Psoas muscle (tissue), 8 donors: ENCODE data around the gene CACNA2D4. TPM values are rescaled to one million over a fixed set of nuclear protein-coding genes. Genes with fewer than 3 reads are reported as not detected.

Experiments used
- ATAC-seq, 4 donors: fragments of 200-7000 bp; cut with Tn5 transposase; one replicate each; pipeline ENCODE4 v1.9.1; 2020; ENCODE audit warnings: moderate library complexity in 3 of 4, mild to moderate bottlenecking in 2 of 4
- DNase-seq, 2 donors: peaks; one replicate each; pipeline ENCODE4 v3.0.0-alpha.2; 2020
- H3K27ac ChIP-seq: fragments of 200-600 bp; one replicate; pipeline ENCODE4 v1.8.0; 2022
- H3K27me3 ChIP-seq, 3 donors: fragments of 200-600 bp in 1 of 3; one replicate each; pipeline versions ENCODE4 v1.6.1 to v1.8.0; 2013 to 2022; ENCODE audit warnings: low read length in 2 of 3, mild to moderate bottlenecking in 2 of 3, moderate library complexity in 1 of 3; ENCODE audit not compliant: insufficient read depth in 3 of 3
- H3K36me3 ChIP-seq, 2 donors: fragments of 200-600 bp in 1 of 2; one replicate each; pipeline versions ENCODE4 v1.6.1 to v1.8.0; 2013 to 2022; ENCODE audit warnings: low read depth in 1 of 2, mild to moderate bottlenecking in 1 of 2, moderate library complexity in 1 of 2; ENCODE audit not compliant: insufficient read depth in 1 of 2
- H3K4me1 ChIP-seq: fragments of 200-600 bp; one replicate; pipeline ENCODE4 v1.8.0; 2022
- H3K4me3 ChIP-seq: fragments of 200-600 bp; one replicate; pipeline ENCODE4 v1.8.0; 2022; ENCODE audit warnings: mild to moderate bottlenecking
- H3K9me3 ChIP-seq: fragments of 200-600 bp; one replicate; pipeline ENCODE4 v1.8.0; 2022
- CTCF ChIP-seq: fragments of 200-600 bp; IDR thresholded peaks from one replicate; pipeline ENCODE4 v1.8.0; 2022; ENCODE audit warnings: antibody characterized with exemption
- WGBS, 3 donors: extraction: QIAGEN DNeasy Blood & Tissue Kit; methylation state at CpG; one replicate each; pipeline versions ENCODE4 v1.1.6 to v1.1.7; 2013; 5-methylcytosine and 5-hydroxymethylcytosine counted together
- intact Hi-C, 2 donors: fragments of 100-400 bp; cut with DNase I; formaldehyde crosslinking; loops; one replicate each; pipeline versions ENCODE4 v1.11.0 to v1.14.2; 2022
- polyA plus RNA-seq, 3 donors: library from polyadenylated mRNA; stranded (reverse); fragments of 200-250 nt; gene quantifications; one replicate each; pipeline ENCODE4 v1.2.3, GENCODE V29; 2013
- total RNA-seq, 4 donors: library from RNA; stranded (reverse); fragmentation: NEBNext Ultra II Directional in 2 of 4; extraction: Animal tissue kit (Norgen Biotek cat#: 25700) in 2 of 4; gene quantifications; one replicate each; pipeline versions ENCODE4 v1.2.1 to v1.2.4, GENCODE V29; 2021 to 2023
- donor health status: healthy with polysubstance abuse.
- donor health status: DM: no; HTN: no; CAD: no; lungs with moderate emphysema.
- donor health status: Bipolar disorder and iron deficiency.
- donor health status: healthy.
- donor health status: DM: yes; HTN: yes; CAD: no.
- donor health status: DM: no; HTN: no; CAD: no.
- donor health status: DM: no; HTN: no; CAD: no.
- donor health status: DM: yes; HTN: yes; CAD: no.

Gene CACNA2D4
- total and polyA plus RNA-seq, 7 donors = 0.74 to 1.8 (median 0.93) TPM

GRCh38 chr12:1927051-1927680, 8.7 kb upstream of the CACNA2D4 start:
- Histone ChIP-seq H3K4me1 (peaks cover 33% of the 10 kb centered on the region), H3K27ac (no peak overlapping the region), H3K27me3 (no peaks in the 10 kb centered on the region), H3K4me3 (no peak overlapping the region), H3K36me3 (no peaks in the 10 kb centered on the region), H3K9me3 (no peaks in the 10 kb centered on the region)
- no peak for ATAC-seq
- peak in 1 of 2 donors; percentile 15 for DNase-seq
- WGBS, 3 donors = 88 to 89% (median 88%) methylated on average over 11 of the region's 11 CpGs
- intact Hi-C loops = no loop called here
- TF ChIP-seq CTCF = no peak

- Histone ChIP-seq H3K27ac (peak overlapping the region; percentile 57), H3K4me1 (peaks cover 32% of the 10 kb centered on the region), H3K4me3 (no peak overlapping the region), H3K9me3 (no peaks in the 10 kb centered on the region), H3K36me3 (no peaks in the 10 kb centered on the region), H3K27me3 (no peaks in the 10 kb centered on the region)
- TF ChIP-seq CTCF = no peak
- intact Hi-C loops = no loop called here
- peak in 1 of 2 donors; percentile 39 for DNase-seq
- WGBS, 3 donors = 30 to 52% (median 34%) methylated on average over 7 of the region's 7 CpGs
- ATAC-seq = peak; percentile 75 to 90 (median 84)
Measured at GRCh38 chr12:1926251-1926657, 7.8 kb upstream of the CACNA2D4 start.

- DNase-seq (peak in 1 of 2 donors; percentile 25), ATAC-seq (no peak)
- Histone ChIP-seq H3K27ac (peak overlapping the region; percentile 57), H3K27me3 (no peaks in the 10 kb centered on the region), H3K4me3 (no peak overlapping the region), H3K4me1 (peaks cover 32% of the 10 kb centered on the region), H3K9me3 (no peaks in the 10 kb centered on the region), H3K36me3 (no peaks in the 10 kb centered on the region)
- intact Hi-C loops = no loop called here
- WGBS, 3 donors = 57 to 67% (median 66%) methylated on average over 3 of the region's 3 CpGs
- no peak for TF ChIP-seq CTCF
Measured at GRCh38 chr12:1925684-1926006, 7.2 kb upstream of the CACNA2D4 start.

GRCh38 chr12:1924996-1925683, 6.7 kb upstream of the CACNA2D4 start:
- H3K4me1 ChIP-seq = peaks cover 32% of the 10 kb centered on the region
- H3K27ac ChIP-seq = peak overlapping the region; percentile 57
- DNase-seq (no peak), ATAC-seq (peak in 2 of 4 donors; percentile 7 to 9)
- no peak overlapping the region for H3K4me3 ChIP-seq
- TF ChIP-seq CTCF = no peak
- H3K27me3 ChIP-seq = no peaks in the 10 kb centered on the region
- intact Hi-C loops = no loop called here
- H3K36me3 ChIP-seq = no peaks in the 10 kb centered on the region
- 79 to 81% (median 81%) methylated on average over 7 of the region's 7 CpGs for WGBS, 3 donors
- no peaks in the 10 kb centered on the region for H3K9me3 ChIP-seq
